ENCODE data around the gene OSGEPL1.
"Not testable (repeated sequence)": the region's sequence is repeated elsewhere in the genome, so short reads cannot be mapped to it uniquely, and the experiment has no call there.

The OSGEPL1 gene, protein sequence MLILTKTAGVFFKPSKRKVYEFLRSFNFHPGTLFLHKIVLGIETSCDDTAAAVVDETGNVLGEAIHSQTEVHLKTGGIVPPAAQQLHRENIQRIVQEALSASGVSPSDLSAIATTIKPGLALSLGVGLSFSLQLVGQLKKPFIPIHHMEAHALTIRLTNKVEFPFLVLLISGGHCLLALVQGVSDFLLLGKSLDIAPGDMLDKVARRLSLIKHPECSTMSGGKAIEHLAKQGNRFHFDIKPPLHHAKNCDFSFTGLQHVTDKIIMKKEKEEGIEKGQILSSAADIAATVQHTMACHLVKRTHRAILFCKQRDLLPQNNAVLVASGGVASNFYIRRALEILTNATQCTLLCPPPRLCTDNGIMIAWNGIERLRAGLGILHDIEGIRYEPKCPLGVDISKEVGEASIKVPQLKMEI

DNA sequence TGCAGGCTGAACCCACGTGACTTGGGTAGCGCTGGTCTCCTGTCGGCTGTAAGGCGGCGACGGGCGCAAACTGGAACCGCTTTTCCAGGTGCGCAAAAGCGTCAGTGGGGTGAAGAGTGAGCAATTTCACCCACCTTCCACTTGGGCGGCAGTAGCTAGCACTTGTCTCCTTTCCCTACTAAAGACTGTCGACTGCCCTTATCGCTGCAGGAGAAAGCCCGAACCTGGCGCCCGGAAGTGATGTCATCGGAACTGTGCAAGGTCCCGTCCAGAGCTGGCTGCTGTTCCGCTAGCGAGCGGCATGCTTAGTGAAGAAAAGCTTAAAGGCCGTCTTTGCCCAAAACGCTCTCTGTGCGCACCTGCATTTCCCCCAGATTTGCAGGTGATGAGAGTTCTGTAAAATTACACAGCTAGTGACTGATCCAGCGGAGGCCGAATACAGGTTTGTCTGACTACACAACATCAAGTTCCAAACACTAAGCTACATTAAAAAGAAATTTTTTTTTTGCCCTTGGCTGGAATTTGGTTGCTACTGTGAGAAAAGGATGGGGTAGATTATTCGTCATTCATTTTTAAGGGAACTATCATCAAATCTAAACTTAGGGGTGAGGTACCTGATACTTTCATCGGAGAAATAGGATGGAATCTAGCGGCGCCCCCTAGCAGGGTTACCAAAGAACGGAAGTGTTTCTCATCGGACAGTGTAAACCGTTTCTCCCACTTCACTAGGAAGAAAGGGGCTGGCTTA lies at the start of gene OSGEPL1:
OSGEPL1 (minus strand) TSS at position 242 of the 748 bp plus-strand sequence. CDS start 1,152 bp downstream, outside the sequence.
- DNase-seq (ENCODE audit: low spot score) (peak; percentile 89), FAIRE-seq (peak; percentile 63)

DNA sequence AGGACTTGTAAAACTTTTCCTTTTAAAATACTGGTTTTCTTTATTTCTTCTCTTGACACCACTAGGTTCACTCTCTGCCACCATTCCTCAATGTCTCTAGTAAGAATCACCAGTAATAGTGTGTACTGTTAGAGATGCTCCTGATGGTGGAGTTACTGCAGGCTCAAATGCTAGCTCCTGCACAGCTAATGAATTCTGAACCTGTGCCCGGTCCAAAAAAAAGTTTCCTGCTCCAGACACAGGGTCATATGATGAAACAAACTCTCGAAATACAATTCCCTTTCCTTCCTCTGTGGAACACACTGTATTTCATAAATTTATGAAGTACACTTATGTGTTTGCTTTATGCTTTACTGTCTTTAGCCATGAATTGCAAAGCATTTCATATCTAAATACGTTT lies 40.8 kb upstream of the OSGEPL1 start:
- DNase-seq (ENCODE audit: low spot score): no peak
- FAIRE-seq: no peak

DNA sequence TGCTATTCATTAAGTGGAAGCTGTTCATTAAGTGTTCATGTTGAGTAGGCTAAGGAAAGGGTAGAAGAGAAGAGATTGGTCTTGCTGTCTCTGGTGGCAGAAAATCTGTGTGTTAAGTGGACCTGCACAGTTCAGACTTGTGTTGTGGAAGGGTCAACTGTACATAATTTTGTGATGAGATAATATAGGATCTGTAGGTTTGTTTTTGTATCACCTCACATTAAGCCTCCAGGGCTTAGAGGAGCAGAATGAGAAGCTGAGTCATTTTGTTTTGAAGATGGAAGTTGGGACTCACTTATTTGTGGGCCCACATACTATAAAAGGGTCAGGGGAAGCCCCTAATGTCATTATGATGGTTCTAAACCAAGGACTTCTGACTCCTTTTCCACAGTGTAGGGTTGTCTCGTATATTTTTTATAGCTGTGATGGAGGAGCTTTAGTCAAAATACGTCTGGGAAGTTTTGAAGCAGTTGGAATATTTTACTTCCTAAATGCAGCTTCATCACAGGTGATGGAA lies 39.9 kb upstream of the OSGEPL1 start:
- no peak for FAIRE-seq
- no peak for DNase-seq (ENCODE audit: low spot score)

DNA sequence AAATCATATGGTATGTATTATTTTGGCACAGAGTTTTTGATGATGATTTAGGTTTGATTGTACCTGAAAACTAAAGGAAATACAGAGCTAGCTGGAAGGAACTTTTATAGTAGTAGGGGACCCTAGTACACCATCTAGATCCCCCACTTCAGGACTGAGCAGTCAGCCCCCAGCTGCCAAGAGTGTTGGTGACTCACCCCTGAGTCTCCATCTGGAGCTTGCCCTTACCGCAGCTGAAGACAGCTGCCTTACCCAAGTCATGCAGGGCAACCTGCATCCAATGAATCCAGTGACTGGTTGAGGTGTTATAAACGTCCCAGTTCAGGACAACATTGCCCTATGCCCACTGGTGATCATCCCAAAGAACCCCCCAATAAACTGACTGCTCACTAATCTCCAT lies 36.9 kb upstream of the OSGEPL1 start:
- no peak for FAIRE-seq
- no peak for DNase-seq (ENCODE audit: low spot score)

DNA sequence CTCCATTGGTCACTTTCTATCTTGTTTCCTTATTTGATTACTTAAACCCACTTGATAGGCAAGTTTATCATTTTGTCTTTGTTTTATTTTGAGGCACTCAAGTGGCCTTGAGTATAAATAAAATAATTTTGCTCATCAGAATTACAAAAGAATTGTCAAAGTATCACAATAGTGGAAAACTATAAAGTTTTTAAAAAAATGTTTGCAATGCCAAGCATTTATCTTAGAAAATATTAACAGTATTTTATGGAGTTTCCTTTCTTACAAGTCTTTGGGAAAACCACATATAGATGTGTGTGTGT lies 36.4 kb upstream of the OSGEPL1 start:
- no peak for DNase-seq (ENCODE audit: low spot score)
- no peak for FAIRE-seq

DNA sequence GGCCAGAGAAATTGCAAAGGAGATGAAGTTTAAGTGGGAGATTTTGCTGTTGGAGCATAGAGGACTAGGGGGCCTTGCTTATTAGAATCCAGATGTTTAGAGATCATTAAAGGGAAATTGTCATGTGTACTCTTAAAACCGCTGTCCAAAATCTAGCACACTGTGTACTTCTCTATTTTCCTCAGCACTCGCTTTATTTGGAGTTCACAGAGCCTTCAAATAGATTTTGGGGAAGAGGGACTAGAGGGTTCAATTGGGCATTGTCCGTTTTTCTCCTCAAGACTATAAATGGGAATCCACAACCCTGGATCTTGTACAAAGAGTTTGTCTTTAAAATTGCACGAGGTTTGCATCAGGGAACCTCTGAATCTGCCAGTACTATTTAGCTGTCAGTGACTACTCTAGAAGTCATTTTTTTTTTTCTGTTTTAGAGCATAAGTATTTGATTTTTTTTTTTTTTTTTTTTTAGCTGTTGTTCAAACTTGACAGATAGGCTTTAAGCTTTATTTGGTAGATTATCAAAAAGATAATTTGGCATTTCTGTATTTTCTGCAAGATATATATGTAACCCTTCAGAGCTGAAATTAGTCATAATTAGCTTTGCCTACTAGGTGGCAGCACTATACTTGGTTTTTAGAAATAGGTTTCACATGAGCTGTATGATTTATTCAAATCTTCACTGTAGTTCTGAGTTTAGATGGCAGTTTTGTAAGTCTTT lies 35.9 kb upstream of the OSGEPL1 start:
- FAIRE-seq (peak; percentile 71), DNase-seq (ENCODE audit: low spot score) (peak; percentile 46)

DNA sequence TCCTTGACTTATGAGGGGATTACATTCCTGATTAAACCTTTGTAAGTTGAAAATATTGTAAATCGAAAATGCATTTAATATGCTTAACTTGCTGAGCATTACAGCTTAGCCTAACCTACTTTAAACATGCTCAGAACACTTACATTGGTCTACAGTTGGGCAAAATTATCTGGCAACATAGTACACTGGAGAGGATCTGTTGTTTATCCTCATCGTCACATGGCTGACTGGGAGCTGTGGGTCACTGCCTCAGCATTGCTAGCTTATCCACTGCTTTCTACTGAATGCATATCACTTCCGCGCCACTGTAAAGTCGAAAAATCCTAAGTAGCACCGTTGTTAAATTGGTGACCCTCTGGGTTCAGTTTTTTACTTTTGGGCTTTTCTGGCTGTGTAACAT lies 35.3 kb upstream of the OSGEPL1 start:
- FAIRE-seq (no peak), DNase-seq (ENCODE audit: low spot score) (no peak)

DNA sequence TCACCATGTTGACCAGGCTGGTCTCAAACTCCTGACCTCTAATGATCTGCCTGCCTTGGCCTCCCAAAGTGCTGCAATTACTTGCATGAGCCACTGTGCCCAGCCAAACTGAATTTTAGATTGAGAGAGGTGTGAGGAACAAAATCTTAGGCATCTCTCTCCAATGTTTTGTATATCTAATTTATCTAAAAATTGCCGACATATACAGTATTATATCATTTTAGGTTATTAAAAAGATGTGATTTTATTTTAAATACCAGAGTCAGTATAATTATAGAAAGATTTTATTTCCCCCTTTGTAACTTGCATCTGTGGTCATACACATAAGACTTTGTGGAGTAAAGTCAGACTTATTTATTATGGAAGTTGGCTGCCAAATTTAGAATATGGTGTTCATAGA lies 31.7 kb upstream of the OSGEPL1 start:
- no peak for FAIRE-seq
- DNase-seq (ENCODE audit: low spot score): no peak

DNA sequence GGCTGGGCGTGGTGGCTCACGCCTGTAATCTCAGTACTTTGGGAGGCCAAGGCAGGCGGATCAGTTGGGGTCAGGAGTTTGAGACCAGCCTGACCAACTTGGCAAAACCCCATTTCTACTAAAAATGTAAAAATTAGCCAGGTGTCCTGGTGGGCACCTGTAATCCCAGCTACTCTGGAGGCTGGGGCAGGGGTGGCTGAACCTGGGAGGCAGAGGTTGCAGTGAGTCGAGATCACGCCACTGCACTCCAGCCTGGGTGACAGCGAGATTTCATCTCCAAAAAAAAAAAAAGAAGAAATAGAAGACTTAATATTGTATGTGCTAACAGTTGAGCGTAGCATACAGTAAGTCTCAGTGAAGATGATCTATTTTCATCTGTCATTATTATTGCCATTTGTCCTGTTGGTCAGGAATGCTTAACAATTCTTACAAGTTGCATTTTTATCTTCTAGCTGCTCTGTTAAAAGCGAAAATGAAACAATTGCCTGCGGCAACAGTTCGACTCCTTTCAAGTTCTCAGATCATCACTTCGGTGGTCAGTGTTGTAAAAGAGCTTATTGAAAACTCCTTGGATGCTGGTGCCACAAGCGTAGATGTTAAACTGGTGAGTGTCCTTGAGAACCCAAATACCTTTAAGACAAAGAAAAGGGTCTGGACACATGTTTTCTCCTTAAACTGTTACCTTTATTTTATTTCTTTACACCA lies 28.9 kb upstream of the OSGEPL1 start:
- no peak for DNase-seq (ENCODE audit: low spot score)
- FAIRE-seq: no peak

DNA sequence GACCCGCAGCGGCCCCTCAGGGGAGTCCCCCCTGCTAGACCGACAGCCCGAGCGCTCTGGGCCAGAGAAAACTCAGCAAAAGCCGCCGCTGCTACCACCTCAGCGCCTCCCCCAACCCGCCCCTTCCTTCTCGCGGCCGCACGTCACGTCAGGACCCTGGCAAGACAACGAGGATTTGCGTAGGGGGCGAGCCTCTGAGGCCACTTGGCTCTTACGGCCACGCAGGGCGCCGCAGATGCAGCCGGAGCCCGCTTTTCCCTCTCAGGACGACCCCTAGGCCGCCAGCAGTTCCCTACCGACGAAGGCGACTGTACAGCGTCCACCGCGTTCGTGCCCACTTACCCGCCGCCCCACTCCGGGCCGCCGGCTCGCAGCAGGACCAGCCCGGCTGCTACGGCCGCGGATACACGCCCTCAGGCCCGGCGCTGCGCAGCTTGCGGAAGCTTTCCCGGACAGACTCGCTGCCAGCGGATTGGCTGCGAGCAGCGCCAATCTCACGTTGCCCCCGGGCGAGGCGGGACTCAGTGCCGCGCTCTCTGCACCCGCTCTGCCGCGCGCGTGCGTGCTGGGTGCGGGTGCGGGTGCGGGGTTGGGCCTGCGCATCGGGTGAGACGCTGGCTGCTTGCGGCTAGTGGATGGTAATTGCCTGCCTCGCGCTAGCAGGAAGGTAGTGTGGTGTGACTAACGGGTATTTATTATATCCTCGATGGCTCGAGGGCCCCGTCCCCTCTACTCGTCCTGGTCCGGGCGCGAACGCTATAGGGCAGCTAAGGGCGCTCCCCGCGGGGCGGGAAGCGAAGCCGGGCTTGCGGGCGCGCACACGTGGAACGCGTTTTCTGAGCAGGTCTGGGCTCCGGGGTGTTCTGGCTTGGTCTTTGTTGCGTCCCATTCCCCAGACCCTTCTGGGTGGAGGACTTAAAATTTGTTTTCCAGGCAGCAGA lies 21.6 kb upstream of the OSGEPL1 start, which contains the start of the genes ORMDL1 and PMS1:
ORMDL1 (minus strand) TSS at position 413 of the 941 bp plus-strand sequence. CDS start 1,744 bp downstream, outside the sequence.
PMS1 (plus strand) TSS at position 524 of the 941 bp plus-strand sequence. CDS start 7,360 bp downstream, outside the sequence.
- no peak for FAIRE-seq
- DNase-seq (ENCODE audit: low spot score): peak; percentile 88

DNA sequence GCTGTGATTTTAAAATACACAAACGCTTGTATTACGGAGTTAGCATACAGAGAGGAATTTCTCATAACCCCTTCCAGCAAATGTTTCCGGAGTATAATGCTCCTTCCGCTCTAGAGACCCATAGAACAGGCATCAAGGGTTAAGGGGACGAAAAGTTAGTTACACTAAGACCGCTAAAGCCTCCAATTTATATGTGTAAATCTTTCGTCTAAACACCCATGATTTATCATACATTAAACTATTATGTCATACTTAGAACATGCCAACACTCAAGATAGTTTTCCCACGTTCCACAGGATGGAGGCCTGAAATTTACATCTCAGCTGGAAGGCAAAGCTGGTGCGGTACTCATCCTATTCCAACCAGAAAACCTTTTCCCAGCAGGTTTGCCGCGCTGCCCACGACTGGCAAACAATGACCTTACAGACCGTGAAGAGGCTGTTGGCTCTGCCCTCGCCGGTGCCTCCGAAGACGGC lies 20.9 kb upstream of the OSGEPL1 start:
- no peak for DNase-seq (ENCODE audit: low spot score)
- peak; percentile 42 for FAIRE-seq

DNA sequence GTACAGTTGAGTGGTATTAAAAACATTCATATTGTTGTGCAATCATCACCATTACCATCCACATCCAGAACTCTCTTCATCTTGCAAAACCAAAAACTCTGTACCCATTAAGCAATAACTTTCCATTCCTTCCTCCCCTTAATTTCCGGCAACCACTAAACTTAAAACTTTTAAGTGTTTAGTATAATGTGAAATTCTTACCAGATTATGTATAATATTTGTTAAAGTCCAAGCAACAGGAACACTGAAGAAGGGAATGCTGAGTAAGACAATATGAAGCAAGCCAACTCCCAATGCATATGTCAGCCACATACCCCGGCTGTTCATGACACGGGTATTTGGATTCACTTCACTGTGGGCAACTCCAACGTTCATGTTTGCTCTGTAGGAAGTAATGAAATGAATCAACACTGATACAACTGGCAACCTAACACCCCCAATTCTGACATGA lies 19.7 kb upstream of the OSGEPL1 start:
- DNase-seq (ENCODE audit: low spot score) (no peak), FAIRE-seq (no peak)

DNA sequence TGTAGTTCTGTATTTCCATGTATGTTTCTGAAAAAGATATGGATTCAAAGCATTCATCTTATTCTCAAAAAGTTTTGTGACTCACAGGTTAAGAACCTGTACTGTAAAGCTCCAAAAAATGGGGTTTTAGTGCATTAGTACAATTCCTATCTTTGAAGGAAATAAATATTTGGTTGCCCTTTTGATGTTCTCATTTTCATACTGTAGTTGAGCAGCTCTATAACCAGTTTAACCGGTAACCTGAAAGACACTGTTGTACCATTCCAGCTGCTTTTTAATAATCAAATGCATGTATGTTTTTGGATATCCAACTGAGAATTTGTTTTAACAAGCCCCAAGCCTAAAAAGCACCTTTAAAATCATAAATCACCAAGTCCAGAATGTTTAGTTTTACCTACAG lies 9.6 kb upstream of the OSGEPL1 start:
- FAIRE-seq (no peak), DNase-seq (ENCODE audit: low spot score) (no peak)

DNA sequence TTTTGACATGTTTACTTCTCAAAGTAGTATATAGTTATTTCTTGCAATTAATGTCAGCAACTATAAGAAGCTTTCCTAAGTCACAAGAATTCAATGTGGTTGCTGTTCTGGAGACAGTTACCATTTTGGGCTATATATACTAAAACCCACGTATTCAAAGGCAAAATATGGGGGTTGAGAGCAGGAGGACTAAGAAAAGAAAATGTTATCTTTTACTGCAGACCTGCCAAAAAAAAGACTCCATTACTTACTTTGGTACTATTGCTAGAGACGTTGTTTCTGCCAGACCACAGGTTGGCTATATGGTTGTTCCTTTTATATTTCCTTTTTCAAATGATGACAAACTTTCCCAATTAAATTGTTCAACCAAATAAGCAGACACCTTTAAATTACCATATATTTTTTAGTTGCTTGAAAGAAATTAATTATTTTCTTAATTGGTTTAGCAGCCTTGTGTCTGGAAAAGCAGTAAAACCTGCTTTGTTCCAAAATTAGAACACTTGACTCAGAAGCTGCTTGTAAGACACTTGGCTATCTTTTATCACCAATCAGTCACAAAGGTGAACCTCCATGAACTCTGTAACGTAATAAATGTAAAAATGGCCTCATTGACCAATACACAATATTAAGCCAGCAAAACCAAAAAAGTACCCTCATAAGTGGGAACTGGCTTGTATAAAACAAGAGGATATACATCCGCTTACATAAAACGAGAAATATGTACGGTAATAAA lies 8.2 kb upstream of the OSGEPL1 start:
- FAIRE-seq (no peak), DNase-seq (ENCODE audit: low spot score) (no peak)

DNA sequence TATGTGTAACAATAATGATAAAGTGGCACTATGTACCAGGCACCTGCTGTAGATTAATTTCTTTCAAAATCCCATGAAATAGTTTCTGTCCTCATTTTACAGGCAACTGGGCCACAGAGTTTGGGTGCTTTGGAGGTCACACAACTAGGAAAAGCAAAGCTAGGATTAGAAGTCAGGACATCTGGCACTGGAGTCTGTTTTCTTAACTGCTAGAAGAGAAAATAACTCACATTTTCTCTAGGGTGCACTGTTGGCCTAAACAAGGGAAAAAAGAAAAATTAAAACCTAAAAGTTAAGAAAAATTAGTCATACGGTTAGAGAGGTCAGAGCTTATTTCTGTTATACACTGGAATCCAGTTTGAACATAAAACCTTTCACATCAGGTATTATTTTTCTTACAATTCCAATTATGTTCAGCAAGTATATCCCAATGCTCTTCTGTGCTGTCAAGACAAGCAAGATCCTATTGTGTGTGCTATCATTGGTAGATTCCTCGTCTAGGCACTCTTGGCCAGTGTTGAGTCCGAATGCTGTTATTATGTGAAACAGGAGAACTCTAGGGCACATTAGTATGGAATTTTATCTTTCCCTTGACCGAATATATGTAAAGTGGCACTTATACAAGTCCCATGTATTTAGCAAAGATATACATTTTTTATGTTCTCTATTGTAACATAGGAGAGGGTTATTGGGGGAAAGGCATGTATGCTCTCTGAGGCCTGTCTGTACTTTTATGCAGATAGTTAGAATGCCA lies 1.5 kb upstream of the OSGEPL1 start:
- DNase-seq (ENCODE audit: low spot score) (no peak), FAIRE-seq (no peak)

DNA sequence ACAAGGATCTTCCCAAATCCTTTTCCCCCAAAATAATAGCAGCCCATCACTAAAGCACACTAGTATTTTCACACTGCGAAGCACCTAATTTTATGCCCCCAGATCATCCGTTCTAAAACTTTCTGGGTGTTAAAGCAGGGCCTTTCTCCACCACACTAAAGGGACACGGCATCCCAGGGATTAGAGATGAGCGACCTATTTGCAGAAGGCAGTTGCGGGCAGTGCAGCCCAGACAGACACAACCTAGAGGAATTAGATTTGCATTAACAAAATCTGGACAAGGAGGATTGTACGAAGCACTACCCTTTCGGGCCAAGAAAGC lies 402 bp downstream of the OSGEPL1 start:
- FAIRE-seq (no peak), DNase-seq (ENCODE audit: low spot score) (no peak)

DNA sequence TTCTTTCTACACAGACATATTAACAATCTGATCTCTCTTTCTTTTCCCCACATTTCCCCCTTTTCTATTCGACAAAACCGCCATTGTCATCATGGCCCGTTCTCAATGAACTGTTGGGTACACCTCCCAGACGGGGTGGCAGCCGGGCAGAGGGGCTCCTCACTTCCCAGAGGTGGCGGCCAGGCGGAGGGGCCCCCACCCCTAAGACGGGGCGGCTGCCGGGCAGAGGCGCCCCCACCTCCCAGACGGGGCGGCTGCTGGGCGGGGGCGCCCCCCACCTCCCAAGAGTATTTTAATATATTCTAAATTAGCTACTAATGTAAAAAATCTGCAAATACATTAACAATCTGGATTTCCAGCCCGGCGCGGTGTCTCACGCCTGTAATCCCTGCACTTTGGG lies 2.4 kb downstream of the OSGEPL1 start:
- not testable (repeated sequence) for DNase-seq (ENCODE audit: low spot score); FAIRE-seq

DNA sequence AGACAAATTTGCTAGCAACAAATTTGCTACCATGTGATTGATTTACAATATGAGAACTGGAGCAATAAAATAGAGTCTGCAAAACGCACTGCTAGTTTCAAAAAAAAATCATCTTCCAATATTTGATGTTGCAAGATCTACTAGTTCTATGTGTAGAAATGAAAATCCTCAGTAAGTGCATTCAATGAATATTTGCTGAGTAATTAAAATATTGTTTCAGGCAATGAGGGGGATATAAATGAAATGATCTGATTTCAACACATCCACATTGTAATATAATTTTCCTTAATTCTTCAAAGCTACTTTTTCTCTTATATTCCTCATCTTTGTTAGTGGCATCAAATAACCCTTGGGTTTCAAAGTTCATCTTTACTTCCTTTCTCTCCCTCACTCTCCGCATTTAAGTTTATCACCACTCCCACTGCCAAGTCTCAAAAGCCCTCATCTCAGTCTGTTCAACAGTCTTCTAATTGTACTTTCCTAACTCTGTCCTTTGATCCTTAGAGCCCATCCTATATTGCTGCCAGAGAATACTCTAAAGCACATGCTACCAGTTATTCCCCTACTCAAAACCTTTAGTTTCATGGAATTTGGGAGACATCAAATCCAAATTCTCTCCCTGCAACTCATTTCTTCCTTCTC lies 6.2 kb downstream of the OSGEPL1 start:
- no peak for FAIRE-seq
- no peak for DNase-seq (ENCODE audit: low spot score)

Measured in RCC 7860 (cell line).